Ascending aorta (tissue), 2 donors: ENCODE results near the gene FAXC. TPM values are rescaled to one million over a fixed set of nuclear protein-coding genes. Genes with fewer than 3 reads are reported as not detected.
"Not testable (repeated sequence)": the region's sequence is repeated elsewhere in the genome, so short reads cannot be mapped to it uniquely, and the experiment has no call there.

ENCODE experiments used
- DNase-seq, 2 donors: peaks; one replicate each; pipeline ENCODE4 v3.0.0-alpha.2; 2019; ENCODE audit warnings: low spot score in 2 of 2
- H3K27ac ChIP-seq, 2 donors: fragments of 200-600 bp; sonication (generic); one replicate each; pipeline ENCODE4 v1.5.1; 2016 to 2017; ENCODE audit warnings: mild to moderate bottlenecking in 1 of 2
- H3K27me3 ChIP-seq: fragments of 200-600 bp; sonication (generic); one replicate; pipeline ENCODE4 v1.5.1; 2017
- H3K36me3 ChIP-seq, 2 donors: fragments of 200-600 bp; sonication (generic); one replicate each; pipeline ENCODE4 v1.5.1; 2016
- H3K4me1 ChIP-seq, 2 donors: fragments of 200-600 bp; sonication (generic); one replicate each; pipeline ENCODE4 v1.5.1; 2016 to 2017; ENCODE audit warnings: mild to moderate bottlenecking in 1 of 2
- H3K4me3 ChIP-seq, 2 donors: fragments of 200-600 bp; sonication (generic); one replicate each; pipeline ENCODE4 v1.5.1; 2016 to 2017; ENCODE audit warnings: mild to moderate bottlenecking in 1 of 2
- H3K9me3 ChIP-seq, 2 donors: fragments of 200-600 bp; sonication (generic); one replicate each; pipeline ENCODE4 v1.5.1; 2016
- intact Hi-C: fragments of 100-400 bp; cut with DNase I; formaldehyde crosslinking; loops from one replicate; pipeline ENCODE4 v1.15.1; 2023
- total RNA-seq: library from RNA; depleted of rRNA; stranded (reverse); fragments of >200 nt; gene quantifications from one replicate; pipeline ENCODE4 v1.1.0, GENCODE V29; 2016
- TF ChIP-seq, protein P1 (sequence below), 3 experiments: fragments of 200-600 bp in 2 of 3; fragments of 450-650 bp in 1 of 3; sonication (generic) in 2 of 3; IDR thresholded peaks; one replicate each; pipeline ENCODE4 v1.5.1; 2016 to 2019; ENCODE audit warnings: antibody characterized with exemption in 3 of 3, mild to moderate bottlenecking in 1 of 3, moderate library complexity in 1 of 3

Gene FAXC
- total RNA-seq, 1 donor from 2014 or later = not detected

- H3K9me3 ChIP-seq = no peaks in the 10 kb centered on the region
- H3K4me1 ChIP-seq = no peaks in the 10 kb centered on the region
- TF ChIP-seq, protein P1, sequence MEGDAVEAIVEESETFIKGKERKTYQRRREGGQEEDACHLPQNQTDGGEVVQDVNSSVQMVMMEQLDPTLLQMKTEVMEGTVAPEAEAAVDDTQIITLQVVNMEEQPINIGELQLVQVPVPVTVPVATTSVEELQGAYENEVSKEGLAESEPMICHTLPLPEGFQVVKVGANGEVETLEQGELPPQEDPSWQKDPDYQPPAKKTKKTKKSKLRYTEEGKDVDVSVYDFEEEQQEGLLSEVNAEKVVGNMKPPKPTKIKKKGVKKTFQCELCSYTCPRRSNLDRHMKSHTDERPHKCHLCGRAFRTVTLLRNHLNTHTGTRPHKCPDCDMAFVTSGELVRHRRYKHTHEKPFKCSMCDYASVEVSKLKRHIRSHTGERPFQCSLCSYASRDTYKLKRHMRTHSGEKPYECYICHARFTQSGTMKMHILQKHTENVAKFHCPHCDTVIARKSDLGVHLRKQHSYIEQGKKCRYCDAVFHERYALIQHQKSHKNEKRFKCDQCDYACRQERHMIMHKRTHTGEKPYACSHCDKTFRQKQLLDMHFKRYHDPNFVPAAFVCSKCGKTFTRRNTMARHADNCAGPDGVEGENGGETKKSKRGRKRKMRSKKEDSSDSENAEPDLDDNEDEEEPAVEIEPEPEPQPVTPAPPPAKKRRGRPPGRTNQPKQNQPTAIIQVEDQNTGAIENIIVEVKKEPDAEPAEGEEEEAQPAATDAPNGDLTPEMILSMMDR (IDR thresholded peaks at IDR 0.05) = no peak
- no peak for DNase-seq
- no peaks in the 10 kb centered on the region for H3K36me3 ChIP-seq
- H3K27me3 ChIP-seq = no peaks in the 10 kb centered on the region
- H3K27ac ChIP-seq = no peak overlapping the region
- no peak overlapping the region for H3K4me3 ChIP-seq
- intact Hi-C loops = no loop called here
Measured at GRCh38 chr6:99341862-99342455, 7.5 kb downstream of the FAXC start.

DNA sequence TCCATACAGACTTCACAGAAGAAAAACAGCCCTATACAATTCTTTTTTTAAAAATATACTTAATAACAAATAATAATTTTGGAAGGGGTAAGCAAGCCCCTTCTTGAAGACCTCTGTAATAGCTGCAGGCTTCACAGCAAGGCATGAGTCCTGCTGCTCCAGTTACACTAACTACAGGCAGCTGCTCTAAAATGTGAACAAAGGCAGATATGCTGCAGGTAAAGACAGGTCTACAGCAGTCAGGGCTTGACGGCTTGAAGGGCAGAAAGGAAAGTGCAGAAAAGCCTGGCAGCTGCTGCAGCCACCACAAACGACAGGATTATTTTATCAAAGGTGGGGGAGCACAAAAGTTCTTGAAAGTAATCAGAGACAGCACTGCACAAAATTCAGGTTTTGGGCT, 11.3 kb downstream of the FAXC start:
- intact Hi-C loops = loop anchor here (10.0 kb wide), 1 partner anchor 407 kb away; no protein-coding TSS in a partner anchor
- H3K4me1 ChIP-seq = no peaks in the 10 kb centered on the region
- TF ChIP-seq, protein P1 (IDR thresholded peaks at IDR 0.05) = no peak
- no peak overlapping the region for H3K4me3 ChIP-seq
- no peaks in the 10 kb centered on the region for H3K9me3 ChIP-seq
- H3K27ac ChIP-seq = no peak overlapping the region
- no peaks in the 10 kb centered on the region for H3K27me3 ChIP-seq
- DNase-seq = no peak
- H3K36me3 ChIP-seq = no peaks in the 10 kb centered on the region

GRCh38 chr6:99335298-99335697, 14.2 kb downstream of the FAXC start:
- not testable (repeated sequence) for H3K4me3 ChIP-seq, DNase-seq, H3K27ac ChIP-seq, H3K4me1 ChIP-seq, H3K27me3 ChIP-seq, H3K9me3 ChIP-seq, H3K36me3 ChIP-seq
- intact Hi-C loops = loop anchor here (10.0 kb wide), 1 partner anchor 410 kb away; no protein-coding TSS in a partner anchor

GRCh38 chr6:99334526-99335127, 14.8 kb downstream of the FAXC start:
- H3K4me1 ChIP-seq = no peaks in the 10 kb centered on the region
- H3K4me3 ChIP-seq = no peak overlapping the region
- no peak for DNase-seq
- H3K27ac ChIP-seq = no peak overlapping the region
- TF ChIP-seq, protein P1 (IDR thresholded peaks at IDR 0.05) = peak in 2 of 3 experiments; percentile 23 to 38
- H3K27me3 ChIP-seq = no peaks in the 10 kb centered on the region
- no peaks in the 10 kb centered on the region for H3K36me3 ChIP-seq
- intact Hi-C loops = loop anchor here (5.0 to 10.0 kb wide), 2 partner anchors 58 to 410 kb away; partner anchors contain the start of gene COQ3
- H3K9me3 ChIP-seq = no peaks in the 10 kb centered on the region

GRCh38 chr6:99333068-99333467, 16.4 kb downstream of the FAXC start:
- intact Hi-C loops = loop anchor here (5.0 to 10.0 kb wide), 2 partner anchors 59 to 412 kb away; partner anchors contain the start of gene COQ3
- Histone ChIP-seq H3K4me1 (no peaks in the 10 kb centered on the region), H3K9me3 (no peaks in the 10 kb centered on the region), H3K27me3 (no peaks in the 10 kb centered on the region), H3K4me3 (no peak overlapping the region), H3K36me3 (no peaks in the 10 kb centered on the region), H3K27ac (no peak overlapping the region)
- no peak for DNase-seq
- TF ChIP-seq, protein P1 (IDR thresholded peaks at IDR 0.05) = no peak

GRCh38 chr6:99331531-99331930, 17.9 kb downstream of the FAXC start:
- Histone ChIP-seq H3K4me3 (no peak overlapping the region), H3K27ac (no peak overlapping the region), H3K36me3 (no peaks in the 10 kb centered on the region), H3K9me3 (no peaks in the 10 kb centered on the region), H3K4me1 (no peaks in the 10 kb centered on the region), H3K27me3 (no peaks in the 10 kb centered on the region)
- TF ChIP-seq, protein P1 (IDR thresholded peaks at IDR 0.05) = no peak
- DNase-seq = no peak
- intact Hi-C loops = loop anchor here (5.0 to 10.0 kb wide), 2 partner anchors 61 to 413 kb away; partner anchors contain the start of gene COQ3
